Measurements from ENCODE around the gene ATP1B2.

ATP1B2 gene

GRCh38 chr17:7684851-7685532 is 34.3 kb downstream of the ATP1B2 start:
- H3K36me3 Mint-ChIP-seq (ENCODE audit: low read depth): peaks cover 65% of the 10 kb centered on the region
- H3K27ac Mint-ChIP-seq: peak overlapping the region; percentile 98

GRCh38 chr17:7685533-7686221 is 35.0 kb downstream of the ATP1B2 start:
- intact Hi-C loops (cut with micrococcal nuclease): loop anchor here (1.0 to 5.0 kb wide), 2 partner anchors 53 to 113 kb away; no protein-coding TSS in a partner anchor
- H3K4me3 Mint-ChIP-seq: peak overlapping the region; percentile 98
- H3K4me1 Mint-ChIP-seq (ENCODE audit: low read depth): peaks cover 47% of the 10 kb centered on the region
- no peaks in the 10 kb centered on the region for H3K9me3 Mint-ChIP-seq
- H3K27ac Mint-ChIP-seq: peak overlapping the region; percentile 98
- H3K27me3 Mint-ChIP-seq: no peaks in the 10 kb centered on the region
- peaks cover 70% of the 10 kb centered on the region for H3K36me3 Mint-ChIP-seq (ENCODE audit: low read depth)

More at GRCh38 chr17:7684851-7685532, 34.3 kb downstream of the ATP1B2 start:
- H3K4me3 Mint-ChIP-seq: peak overlapping the region; percentile 98
- H3K9me3 Mint-ChIP-seq: no peaks in the 10 kb centered on the region
- intact Hi-C loops (cut with micrococcal nuclease): loop anchor here (5.0 kb wide), 1 partner anchor 113 kb away; no protein-coding TSS in a partner anchor
- H3K27me3 Mint-ChIP-seq: no peaks in the 10 kb centered on the region
- H3K4me1 Mint-ChIP-seq (ENCODE audit: low read depth): peaks cover 44% of the 10 kb centered on the region

GRCh38 chr17:7686222-7687071 is 35.7 kb downstream of the ATP1B2 start:
- Mint-ChIP-seq H3K4me1 (ENCODE audit: low read depth) (peaks cover 47% of the 10 kb centered on the region), H3K4me3 (peak overlapping the region; percentile 98), H3K27ac (peak overlapping the region; percentile 98), H3K27me3 (no peaks in the 10 kb centered on the region), H3K36me3 (ENCODE audit: low read depth) (peaks cover 77% of the 10 kb centered on the region), H3K9me3 (no peaks in the 10 kb centered on the region)
- intact Hi-C loops (cut with micrococcal nuclease): loop anchor here (1.0 to 5.0 kb wide), 2 partner anchors 54 to 114 kb away; no protein-coding TSS in a partner anchor

- Mint-ChIP-seq H3K4me3 (peak within 1 kb of the TSS; percentile 98), H3K36me3 (ENCODE audit: low read depth) (peaks cover 71% of the 10 kb centered on the region), H3K27me3 (no peaks in the 10 kb centered on the region), H3K4me1 (ENCODE audit: low read depth) (peaks cover 47% of the 10 kb centered on the region), H3K27ac (peak within 1 kb of the TSS; percentile 98), H3K9me3 (no peaks in the 10 kb centered on the region)
- intact Hi-C loops (cut with micrococcal nuclease): loop anchor here (5.0 kb wide), 1 partner anchor 115 kb away; no protein-coding TSS in a partner anchor
These were observed 36.6 kb downstream of the ATP1B2 start, which contains the start of gene TP53 for GRCh38 chr17:7687072-7687907. Gene TP53, minus strand, starts transcription at chr17:7687490. Its CDS starts 10,896 bp downstream, at chr17:7676594.

- H3K4me3 Mint-ChIP-seq: peak within 1 kb of the TSS; percentile 98
- H3K27ac Mint-ChIP-seq: peak within 1 kb of the TSS; percentile 98
- H3K4me1 Mint-ChIP-seq (ENCODE audit: low read depth): peaks cover 47% of the 10 kb centered on the region
- H3K36me3 Mint-ChIP-seq (ENCODE audit: low read depth): peaks cover 69% of the 10 kb centered on the region
- no peaks in the 10 kb centered on the region for H3K27me3 Mint-ChIP-seq
- H3K9me3 Mint-ChIP-seq: no peaks in the 10 kb centered on the region
- intact Hi-C loops (cut with micrococcal nuclease): loop anchor here (2.0 to 5.0 kb wide), 2 partner anchors 61 to 116 kb away; partner anchors contain the start of gene SAT2
These were observed 37.4 kb downstream of the ATP1B2 start, which contains the start of gene WRAP53 for GRCh38 chr17:7687908-7688807. Gene WRAP53, plus strand, starts transcription at chr17:7688477. Its CDS starts 172 bp downstream, at chr17:7688649.

DNA sequence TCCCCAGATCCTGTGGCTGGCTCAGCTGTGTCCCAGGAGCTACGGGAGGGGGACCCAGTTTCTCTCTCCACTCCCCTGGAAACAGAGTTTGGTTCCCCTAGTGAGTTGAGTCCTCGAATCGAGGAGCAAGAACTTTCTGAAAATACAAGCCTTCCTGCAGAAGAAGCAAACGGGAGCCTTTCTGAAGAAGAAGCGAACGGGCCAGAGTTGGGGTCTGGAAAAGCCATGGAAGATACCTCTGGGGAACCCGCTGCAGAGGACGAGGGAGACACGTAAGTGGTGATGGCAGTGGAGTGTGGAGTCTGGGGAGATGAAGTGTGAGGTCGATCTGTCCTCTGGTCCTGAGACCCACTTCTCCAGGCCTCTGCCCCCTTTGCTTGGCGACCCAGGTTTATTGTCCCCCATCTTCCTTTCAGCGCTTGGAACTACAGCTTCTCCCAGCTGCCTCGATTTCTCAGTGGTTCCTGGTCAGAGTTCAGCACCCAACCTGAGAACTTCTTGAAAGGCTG is 38.1 kb downstream of the ATP1B2 start:
- H3K9me3 Mint-ChIP-seq: no peaks in the 10 kb centered on the region
- H3K27ac Mint-ChIP-seq: peak overlapping the region; percentile 98
- peaks cover 44% of the 10 kb centered on the region for H3K4me1 Mint-ChIP-seq (ENCODE audit: low read depth)
- intact Hi-C loops (cut with micrococcal nuclease): loop anchor here (2.0 to 5.0 kb wide), 2 partner anchors 62 to 117 kb away; partner anchors contain the start of gene SAT2
- no peaks in the 10 kb centered on the region for H3K27me3 Mint-ChIP-seq
- H3K4me3 Mint-ChIP-seq: peak overlapping the region; percentile 98
- peaks cover 69% of the 10 kb centered on the region for H3K36me3 Mint-ChIP-seq (ENCODE audit: low read depth)

DNA sequence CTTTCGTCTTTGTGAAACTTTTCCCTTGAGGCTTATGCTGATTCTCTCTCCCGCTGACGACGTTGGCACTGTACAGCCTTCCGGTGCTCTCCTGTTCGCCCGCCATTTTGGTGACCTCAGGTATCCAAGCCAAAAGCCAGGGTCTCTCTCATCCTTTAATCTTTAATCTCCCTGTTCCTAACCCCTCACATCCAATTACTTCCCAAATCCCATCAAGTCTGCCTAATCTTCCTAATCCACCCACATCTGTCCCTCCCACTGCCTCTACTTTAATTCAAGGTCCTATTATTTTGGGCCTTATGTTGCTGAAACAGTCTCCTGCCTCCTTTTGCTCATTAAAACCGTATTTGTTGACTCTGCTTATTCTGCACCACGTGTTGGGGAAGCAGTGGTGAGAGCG is 44.9 kb downstream of the ATP1B2 start:
- H3K4me3 Mint-ChIP-seq: no peak overlapping the region
- no peaks in the 10 kb centered on the region for H3K27me3 Mint-ChIP-seq
- intact Hi-C loops (cut with micrococcal nuclease): no loop called here
- peaks cover 49% of the 10 kb centered on the region for H3K36me3 Mint-ChIP-seq (ENCODE audit: low read depth)
- no peaks in the 10 kb centered on the region for H3K4me1 Mint-ChIP-seq (ENCODE audit: low read depth)
- no peak overlapping the region for H3K27ac Mint-ChIP-seq
- H3K9me3 Mint-ChIP-seq: no peaks in the 10 kb centered on the region

DNA sequence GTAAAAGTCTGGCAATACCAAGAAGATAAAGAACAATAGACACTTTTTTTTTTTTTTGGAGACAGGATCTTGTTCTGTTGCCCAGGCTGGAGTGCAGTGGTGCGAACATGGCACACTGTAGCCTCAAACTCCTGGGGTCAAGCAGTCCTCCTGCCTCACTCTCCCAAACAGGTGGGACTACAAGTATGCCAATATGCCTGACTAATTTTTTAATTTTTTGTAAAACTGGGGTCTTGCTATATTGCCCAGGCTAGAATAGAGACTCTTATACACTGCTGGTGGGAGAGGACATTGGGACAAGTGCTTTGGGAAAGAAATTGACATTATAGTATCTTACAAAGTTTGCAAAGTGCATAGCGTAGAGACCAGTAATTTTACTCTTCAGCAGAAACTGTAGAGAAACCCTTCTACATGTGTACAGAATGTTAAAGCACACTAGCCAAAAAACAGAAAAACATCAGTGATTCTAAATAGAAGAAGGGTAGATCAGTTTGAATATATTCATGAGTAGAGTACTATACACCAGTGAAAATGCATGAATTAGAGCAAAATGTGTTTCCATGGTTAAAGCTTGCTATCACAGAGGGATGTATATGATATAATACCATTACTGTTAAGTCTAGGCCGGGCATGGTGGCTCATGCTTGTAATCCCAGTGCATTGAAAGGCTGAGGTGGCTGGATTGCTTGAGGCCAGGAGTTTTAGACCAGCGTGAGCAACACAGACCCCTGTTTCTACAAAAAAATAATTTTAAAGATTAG is 47.3 kb downstream of the ATP1B2 start:
- H3K4me1 Mint-ChIP-seq (ENCODE audit: low read depth): no peaks in the 10 kb centered on the region
- H3K4me3 Mint-ChIP-seq: no peak overlapping the region
- H3K27me3 Mint-ChIP-seq: peaks cover under 1% of the 10 kb centered on the region
- intact Hi-C loops (cut with micrococcal nuclease): no loop called here
- no peaks in the 10 kb centered on the region for H3K9me3 Mint-ChIP-seq
- H3K36me3 Mint-ChIP-seq (ENCODE audit: low read depth): peaks cover 61% of the 10 kb centered on the region
- H3K27ac Mint-ChIP-seq: no peak overlapping the region

- peaks cover 20% of the 10 kb centered on the region for H3K27me3 Mint-ChIP-seq
- H3K4me3 Mint-ChIP-seq: no peak overlapping the region
- intact Hi-C loops (cut with micrococcal nuclease): no loop called here
- no peak overlapping the region for H3K27ac Mint-ChIP-seq
- H3K36me3 Mint-ChIP-seq (ENCODE audit: low read depth): peaks cover 48% of the 10 kb centered on the region
- H3K9me3 Mint-ChIP-seq: no peaks in the 10 kb centered on the region
- H3K4me1 Mint-ChIP-seq (ENCODE audit: low read depth): peaks cover 9% of the 10 kb centered on the region
These were observed 49.8 kb downstream of the ATP1B2 start for GRCh38 chr17:7700510-7700909.

- H3K4me1 Mint-ChIP-seq (ENCODE audit: low read depth): peaks cover 14% of the 10 kb centered on the region
- peaks cover 36% of the 10 kb centered on the region for H3K36me3 Mint-ChIP-seq (ENCODE audit: low read depth)
- no peaks in the 10 kb centered on the region for H3K9me3 Mint-ChIP-seq
- H3K27ac Mint-ChIP-seq: no peak overlapping the region
- H3K4me3 Mint-ChIP-seq: no peak overlapping the region
- intact Hi-C loops (cut with micrococcal nuclease): no loop called here
- peaks cover 32% of the 10 kb centered on the region for H3K27me3 Mint-ChIP-seq
These were observed 51.0 kb downstream of the ATP1B2 start for GRCh38 chr17:7701681-7702080.

- H3K27ac Mint-ChIP-seq: no peak overlapping the region
- intact Hi-C loops (cut with micrococcal nuclease): no loop called here
- peaks cover 42% of the 10 kb centered on the region for H3K27me3 Mint-ChIP-seq
These were observed 52.0 kb downstream of the ATP1B2 start for GRCh38 chr17:7702776-7703175.

More at GRCh38 chr17:7702776-7703175, 52.0 kb downstream of the ATP1B2 start:
- no peaks in the 10 kb centered on the region for H3K9me3 Mint-ChIP-seq
- H3K4me3 Mint-ChIP-seq: no peak overlapping the region
- H3K4me1 Mint-ChIP-seq (ENCODE audit: low read depth): peaks cover 14% of the 10 kb centered on the region
- peaks cover 34% of the 10 kb centered on the region for H3K36me3 Mint-ChIP-seq (ENCODE audit: low read depth)

All from dendritic cell treated with granulocyte-macrophage colony-stimulating factor and Interleukin-4, amounts not matched to agents 40 ng/mL and 50 ng/mL, for 4 days (primary cell).